Sigmoid colon (tissue), 4 donors: ENCODE results near the gene KRTAP12-3.

Experiments
- POLR2A ChIP-seq, 2 donors: fragments of 450-650 bp; IDR thresholded peaks; one replicate each; pipeline ENCODE4 v1.6.1; 2016; ENCODE audit warnings: antibody characterized with exemption in 2 of 2, mild to moderate bottlenecking in 2 of 2, moderate library complexity in 2 of 2
- POLR2AphosphoS5 ChIP-seq, 4 donors: sonication (generic); formaldehyde crosslinking; IDR thresholded peaks; one replicate each; pipeline ENCODE4 v1.6.1; 2017; ENCODE audit warnings: antibody characterized with exemption in 4 of 4
- TF ChIP-seq, protein P1 (sequence below), 4 experiments: fragments of 450-650 bp in 3 of 4; fragments of 200-600 bp in 1 of 4; IDR thresholded peaks; one replicate each; pipeline ENCODE4 v1.5.1; 2016 to 2019; ENCODE audit warnings: antibody characterized with exemption in 4 of 4, mild to moderate bottlenecking in 3 of 4, moderate library complexity in 2 of 4

DNA sequence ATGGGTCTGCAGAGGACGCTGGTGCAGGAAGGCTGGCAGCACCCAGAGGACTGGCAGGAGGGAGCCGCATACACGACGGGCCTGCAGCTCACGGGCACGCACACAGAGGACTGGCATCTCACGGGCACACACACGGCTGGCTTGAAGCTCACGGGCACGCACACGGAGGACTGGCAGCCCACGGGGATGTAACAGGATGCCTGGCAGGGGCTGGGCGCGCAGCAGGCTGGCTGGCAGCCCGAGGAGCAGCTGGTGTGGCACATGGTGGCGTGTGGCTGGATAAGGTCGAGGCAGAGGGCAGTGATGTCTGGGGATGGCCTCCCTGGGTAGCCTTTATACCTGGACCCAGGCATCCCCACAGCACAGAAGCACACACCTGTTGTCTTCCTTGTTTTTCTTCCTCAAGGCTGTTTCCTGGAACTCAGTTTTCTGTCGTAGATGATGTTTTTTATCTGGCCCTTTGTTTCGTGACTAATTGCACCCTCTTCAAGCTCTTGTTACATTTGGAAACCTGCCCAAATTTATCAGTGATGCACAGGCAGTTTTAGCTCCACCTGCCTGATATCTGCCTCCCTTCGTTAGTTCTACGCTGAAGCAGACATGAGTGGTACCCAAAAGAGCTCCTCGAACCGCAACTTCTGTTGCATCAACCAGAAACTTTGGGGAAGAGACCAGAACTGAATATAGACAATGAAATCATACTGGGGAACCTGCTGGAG is 24.3 kb downstream of the KRTAP12-3 start, which contains the start of gene KRTAP12-1:
- TF ChIP-seq, protein P1, sequence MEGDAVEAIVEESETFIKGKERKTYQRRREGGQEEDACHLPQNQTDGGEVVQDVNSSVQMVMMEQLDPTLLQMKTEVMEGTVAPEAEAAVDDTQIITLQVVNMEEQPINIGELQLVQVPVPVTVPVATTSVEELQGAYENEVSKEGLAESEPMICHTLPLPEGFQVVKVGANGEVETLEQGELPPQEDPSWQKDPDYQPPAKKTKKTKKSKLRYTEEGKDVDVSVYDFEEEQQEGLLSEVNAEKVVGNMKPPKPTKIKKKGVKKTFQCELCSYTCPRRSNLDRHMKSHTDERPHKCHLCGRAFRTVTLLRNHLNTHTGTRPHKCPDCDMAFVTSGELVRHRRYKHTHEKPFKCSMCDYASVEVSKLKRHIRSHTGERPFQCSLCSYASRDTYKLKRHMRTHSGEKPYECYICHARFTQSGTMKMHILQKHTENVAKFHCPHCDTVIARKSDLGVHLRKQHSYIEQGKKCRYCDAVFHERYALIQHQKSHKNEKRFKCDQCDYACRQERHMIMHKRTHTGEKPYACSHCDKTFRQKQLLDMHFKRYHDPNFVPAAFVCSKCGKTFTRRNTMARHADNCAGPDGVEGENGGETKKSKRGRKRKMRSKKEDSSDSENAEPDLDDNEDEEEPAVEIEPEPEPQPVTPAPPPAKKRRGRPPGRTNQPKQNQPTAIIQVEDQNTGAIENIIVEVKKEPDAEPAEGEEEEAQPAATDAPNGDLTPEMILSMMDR (IDR thresholded peaks at IDR 0.05): no peak
- TF ChIP-seq POLR2A (IDR thresholded peaks at IDR 0.05): no peak
- TF ChIP-seq POLR2AphosphoS5 (IDR thresholded peaks at IDR 0.05): no peak
